ENCODE results near the gene BCOR. TPM values are rescaled to one million over a fixed set of nuclear protein-coding genes. Genes with fewer than 3 reads are reported as not detected.
A peak's percentile ranks its signal among the peaks of the same experiment; 100 is the strongest.

Gene BCOR
- total and polyA plus RNA-seq, 9 donors: 21.0 to 27.8 (median 25.3) TPM

DNA sequence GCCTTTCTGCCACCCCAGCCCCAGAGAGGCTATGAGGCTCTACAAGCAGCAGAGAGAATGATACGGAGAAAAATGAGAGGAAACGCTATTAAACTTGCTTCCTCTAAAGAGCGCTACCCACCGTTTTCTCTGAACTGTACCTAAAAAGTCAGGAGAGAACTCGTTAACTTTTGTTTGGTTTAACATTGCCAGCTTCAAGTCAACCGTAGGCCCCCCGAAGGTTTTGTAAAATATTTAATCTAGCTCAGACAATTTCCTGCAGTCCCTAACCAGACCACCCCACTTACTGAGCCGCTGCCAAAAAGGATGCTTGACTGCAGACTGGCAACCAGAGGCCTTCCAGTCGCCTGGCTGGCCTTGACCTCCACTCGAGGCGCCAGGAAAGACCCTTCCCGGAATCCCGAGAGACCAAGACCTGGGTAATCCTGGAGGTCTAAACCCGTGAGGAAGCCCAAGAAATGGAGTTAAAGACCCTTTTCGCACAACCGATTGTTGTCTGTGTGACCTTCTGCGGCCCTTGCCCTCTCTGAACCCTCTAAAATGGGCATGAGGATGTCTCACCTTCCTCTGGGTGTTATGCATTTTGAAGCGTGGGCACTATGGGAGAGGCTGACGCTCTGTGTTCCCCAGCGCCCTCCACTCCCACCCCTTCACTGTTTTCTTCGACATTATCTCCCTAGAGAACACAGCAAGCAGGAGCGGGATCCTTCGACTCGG, 86.3 kb downstream of the BCOR start:
- peaks cover 93% of the 10 kb centered on the region for H3K27me3 ChIP-seq (ENCODE audit: control insufficient read depth, insufficient read depth, low read length)
- H3K4me1 ChIP-seq (ENCODE audit: control insufficient read depth, insufficient read depth, low read length): peaks cover 63% of the 10 kb centered on the region
- H3K36me3 ChIP-seq (ENCODE audit: control insufficient read depth, insufficient read depth, low read length): no peaks in the 10 kb centered on the region
- 55% methylated on average over 15 of the region's 24 CpGs for WGBS (ENCODE audit: insufficient coverage)
- H3K9me3 ChIP-seq (replicated peaks; ENCODE audit: control insufficient read depth, low read depth, low read length): peaks cover 1% of the 10 kb centered on the region
- no peak for DNase-seq
- H3K27ac ChIP-seq (ENCODE audit: low read length): peak overlapping the region; percentile 20
- H3K4me3 ChIP-seq (ENCODE audit: low read length): no peak overlapping the region

DNA sequence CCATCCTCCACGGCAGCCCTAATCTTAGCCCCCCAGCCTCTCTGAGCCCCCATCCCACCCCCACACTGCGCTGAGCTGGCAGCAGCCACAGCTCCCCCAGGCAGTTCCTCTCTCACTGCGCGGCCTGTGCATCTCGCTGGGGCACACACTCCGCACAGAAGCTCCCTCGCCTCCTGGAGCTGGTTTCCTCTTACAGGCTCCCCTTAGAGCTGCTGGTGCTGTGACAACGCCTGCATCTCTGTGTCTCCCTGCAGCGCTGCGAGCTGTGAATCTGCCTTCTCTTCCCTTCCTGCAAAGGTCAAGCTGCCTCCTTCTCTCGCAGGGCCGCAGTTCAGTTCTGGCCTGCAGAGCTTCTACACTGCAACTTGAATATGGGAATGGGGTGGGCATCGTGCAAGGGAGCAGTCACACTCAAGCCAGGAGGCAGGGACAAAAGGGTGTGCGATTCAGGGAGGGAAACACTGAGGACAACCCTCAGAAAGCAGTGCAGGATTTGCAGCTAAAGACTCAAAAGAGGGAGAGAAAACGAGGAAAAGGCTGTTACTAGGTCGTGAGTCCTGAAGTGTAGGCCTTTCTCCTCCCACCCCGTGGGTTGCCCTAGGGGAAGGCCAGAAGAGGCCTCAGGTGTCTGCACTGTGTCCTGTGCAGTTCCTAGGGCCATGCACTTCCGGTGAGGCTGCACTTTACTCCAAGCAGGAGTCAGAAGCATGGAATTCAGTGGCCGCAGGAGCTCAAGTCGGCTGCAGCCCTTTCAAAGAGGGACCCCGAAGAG, 87.0 kb downstream of the BCOR start:
- Histone ChIP-seq H3K4me3 (ENCODE audit: low read length) (no peak overlapping the region), H3K27me3 (ENCODE audit: control insufficient read depth, insufficient read depth, low read length) (peaks cover 95% of the 10 kb centered on the region), H3K27ac (ENCODE audit: low read length) (no peak overlapping the region), H3K4me1 (ENCODE audit: control insufficient read depth, insufficient read depth, low read length) (peaks cover 70% of the 10 kb centered on the region), H3K36me3 (ENCODE audit: control insufficient read depth, insufficient read depth, low read length) (no peaks in the 10 kb centered on the region), H3K9me3 (replicated peaks; ENCODE audit: control insufficient read depth, low read depth, low read length) (no peaks in the 10 kb centered on the region)
- 33% methylated on average over 19 of the region's 21 CpGs for WGBS (ENCODE audit: insufficient coverage)
- DNase-seq: no peak

GRCh38 chrX:40009890-40010289, 87.9 kb downstream of the BCOR start:
- DNase-seq: no peak
- WGBS (ENCODE audit: insufficient coverage): 27% methylated on average over 8 of the region's 12 CpGs
- no peak overlapping the region for H3K4me3 ChIP-seq (ENCODE audit: low read length)
- peaks cover 77% of the 10 kb centered on the region for H3K4me1 ChIP-seq (ENCODE audit: control insufficient read depth, insufficient read depth, low read length)
- peaks cover 98% of the 10 kb centered on the region for H3K27me3 ChIP-seq (ENCODE audit: control insufficient read depth, insufficient read depth, low read length)
- H3K9me3 ChIP-seq (replicated peaks; ENCODE audit: control insufficient read depth, low read depth, low read length): no peaks in the 10 kb centered on the region
- no peak overlapping the region for H3K27ac ChIP-seq (ENCODE audit: low read length)
- no peaks in the 10 kb centered on the region for H3K36me3 ChIP-seq (ENCODE audit: control insufficient read depth, insufficient read depth, low read length)

DNA sequence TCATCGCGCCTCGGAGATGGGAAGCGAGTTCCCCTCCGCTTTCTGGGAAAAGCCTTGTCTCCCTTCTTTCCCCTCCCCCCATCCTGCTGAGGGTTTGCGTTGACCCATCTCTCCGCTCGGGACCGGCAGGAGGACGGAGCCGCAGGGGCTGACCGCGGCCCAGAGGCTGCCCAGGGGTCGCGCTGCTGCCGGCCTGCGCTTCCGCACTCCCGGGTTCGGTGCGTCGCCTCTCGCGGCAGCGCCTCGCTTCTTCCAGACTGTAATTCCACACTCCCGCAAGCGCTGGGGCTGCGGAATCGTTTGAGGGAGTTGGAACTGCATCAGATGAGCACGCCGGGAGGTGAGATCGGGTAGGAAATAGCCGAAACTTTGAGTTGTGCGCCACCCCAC, 88.3 kb downstream of the BCOR start:
- 0% methylated on average over 2 of the region's 35 CpGs for WGBS (ENCODE audit: insufficient coverage)
- DNase-seq: peak; percentile 55
- Histone ChIP-seq H3K36me3 (ENCODE audit: control insufficient read depth, insufficient read depth, low read length) (no peaks in the 10 kb centered on the region), H3K27me3 (ENCODE audit: control insufficient read depth, insufficient read depth, low read length) (peaks cover 99% of the 10 kb centered on the region), H3K4me3 (ENCODE audit: low read length) (peak overlapping the region; percentile 22), H3K4me1 (ENCODE audit: control insufficient read depth, insufficient read depth, low read length) (peaks cover 82% of the 10 kb centered on the region), H3K9me3 (replicated peaks; ENCODE audit: control insufficient read depth, low read depth, low read length) (no peaks in the 10 kb centered on the region), H3K27ac (ENCODE audit: low read length) (no peak overlapping the region)

DNA sequence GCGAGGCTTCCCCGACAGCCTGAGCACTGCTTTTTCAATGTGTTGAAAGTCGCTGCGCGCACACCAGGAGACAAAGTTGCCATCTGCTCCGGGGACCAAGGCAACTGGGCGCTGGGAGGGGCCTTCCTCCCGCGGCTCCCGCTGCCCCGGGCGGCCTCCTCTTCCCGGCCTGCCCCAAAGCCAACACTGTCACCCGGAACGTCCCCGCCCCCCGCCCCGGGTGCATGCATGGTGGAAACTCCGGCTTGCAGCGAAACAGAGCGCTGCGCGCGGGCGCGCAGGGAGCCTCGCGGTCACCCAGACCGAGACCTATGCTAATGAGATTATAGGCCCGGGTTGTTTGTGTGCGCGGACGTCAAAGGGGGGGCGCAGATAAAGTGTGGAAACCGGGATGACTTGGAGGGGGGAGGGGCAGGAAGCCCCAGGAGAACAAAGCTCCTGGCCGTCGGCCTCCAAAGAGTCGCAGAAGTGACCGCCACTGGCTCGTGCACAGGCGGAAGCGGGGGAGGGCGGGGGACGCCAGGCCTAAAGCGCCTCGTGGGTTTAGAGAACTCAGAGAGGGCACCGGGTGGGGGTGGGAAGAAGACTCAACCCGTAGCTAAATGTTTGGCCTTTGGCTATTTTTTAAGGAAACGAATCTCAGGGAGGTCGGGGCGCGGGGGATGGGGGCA, 88.8 kb downstream of the BCOR start:
- Histone ChIP-seq H3K9me3 (replicated peaks; ENCODE audit: control insufficient read depth, low read depth, low read length) (no peaks in the 10 kb centered on the region), H3K27ac (ENCODE audit: low read length) (peak overlapping the region; percentile 67), H3K4me1 (ENCODE audit: control insufficient read depth, insufficient read depth, low read length) (peaks cover 87% of the 10 kb centered on the region), H3K36me3 (ENCODE audit: control insufficient read depth, insufficient read depth, low read length) (no peaks in the 10 kb centered on the region), H3K27me3 (ENCODE audit: control insufficient read depth, insufficient read depth, low read length) (peaks cover 99% of the 10 kb centered on the region), H3K4me3 (ENCODE audit: low read length) (peak overlapping the region; percentile 22)
- 9% methylated on average over 41 of the region's 52 CpGs for WGBS (ENCODE audit: insufficient coverage)
- peak; percentile 55 for DNase-seq

DNA sequence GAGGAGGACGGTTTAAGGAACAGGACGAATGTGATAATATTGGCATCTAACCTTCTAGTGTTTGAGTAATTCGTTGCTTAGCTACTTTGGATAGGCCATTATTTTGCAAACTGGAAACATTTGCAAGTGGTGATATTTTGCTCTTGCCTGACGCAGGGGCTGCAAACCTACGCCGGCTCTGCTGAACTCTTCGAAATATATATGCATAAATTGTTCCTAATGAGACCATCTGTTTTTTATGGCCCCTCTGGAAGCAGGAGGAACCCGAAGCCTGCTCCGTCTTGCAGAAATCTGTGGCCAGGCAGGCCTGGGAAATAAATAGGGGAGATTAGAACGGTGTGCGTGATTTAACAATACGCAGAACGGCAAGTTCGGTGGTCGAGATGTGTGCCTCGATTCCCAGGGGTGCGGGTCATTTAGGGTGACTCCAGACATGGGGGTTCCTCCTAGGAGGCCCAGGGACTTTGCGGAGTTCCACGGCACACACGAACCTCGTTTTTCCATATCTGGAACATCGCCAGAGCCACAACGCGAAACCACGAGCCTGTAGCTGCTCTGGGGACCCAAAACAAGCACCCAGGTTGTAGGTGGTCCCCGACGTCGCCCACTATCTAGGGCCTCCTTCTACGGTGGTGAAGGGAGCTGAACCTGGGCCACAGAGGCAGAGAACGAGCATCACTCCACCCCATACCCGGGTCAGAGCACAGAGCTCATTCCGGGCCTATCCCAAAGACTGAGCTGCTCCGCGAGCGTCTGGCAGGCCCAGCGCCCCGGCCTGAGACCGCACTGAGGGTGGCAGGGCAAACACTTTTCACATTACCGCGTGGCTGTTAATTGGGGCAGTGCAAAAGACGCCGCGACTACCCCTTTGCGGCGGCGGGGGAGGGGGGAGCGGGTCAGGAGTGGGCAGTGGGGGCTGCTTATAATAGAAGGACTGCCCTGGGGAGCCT, 89.7 kb downstream of the BCOR start:
- Histone ChIP-seq H3K36me3 (ENCODE audit: control insufficient read depth, insufficient read depth, low read length) (no peaks in the 10 kb centered on the region), H3K4me1 (ENCODE audit: control insufficient read depth, insufficient read depth, low read length) (peaks cover 85% of the 10 kb centered on the region), H3K27ac (ENCODE audit: low read length) (peak overlapping the region; percentile 82), H3K27me3 (ENCODE audit: control insufficient read depth, insufficient read depth, low read length) (peaks cover 95% of the 10 kb centered on the region), H3K9me3 (replicated peaks; ENCODE audit: control insufficient read depth, low read depth, low read length) (no peaks in the 10 kb centered on the region), H3K4me3 (ENCODE audit: low read length) (peak overlapping the region; percentile 22)
- peak; percentile 91 for DNase-seq
- 21% methylated on average over 31 of the region's 47 CpGs for WGBS (ENCODE audit: insufficient coverage)

DNA sequence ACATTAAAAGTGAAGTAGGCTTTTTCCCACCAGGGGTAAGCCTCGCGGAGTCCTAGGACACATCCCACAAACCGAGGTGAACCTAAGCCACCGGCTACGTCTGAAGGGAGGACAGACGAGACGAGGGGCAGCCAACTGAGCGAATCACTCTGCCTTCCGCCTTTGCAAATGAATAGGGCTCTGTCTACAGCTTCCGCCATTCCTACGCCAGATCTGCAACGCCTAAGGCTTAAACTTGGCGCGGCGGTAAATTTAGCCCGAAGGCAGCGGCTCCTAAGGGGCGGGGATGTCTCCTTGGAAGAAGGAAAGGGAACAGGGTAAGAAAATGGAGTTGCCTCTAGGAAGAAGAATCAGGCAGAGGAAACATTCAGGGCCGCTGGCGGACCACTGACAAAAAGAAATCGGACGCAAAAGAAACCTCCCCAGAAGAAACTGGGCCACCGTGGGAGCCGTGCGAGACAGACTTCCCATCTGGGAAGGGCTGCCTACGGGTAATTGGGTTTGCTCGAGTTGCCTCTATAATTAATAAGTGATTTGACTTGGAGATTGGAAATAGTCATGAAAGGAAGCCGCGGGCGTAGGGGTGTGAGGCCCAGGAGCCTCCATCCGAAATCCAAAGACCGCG, 90.5 kb downstream of the BCOR start:
- DNase-seq: peak; percentile 65
- peaks cover 95% of the 10 kb centered on the region for H3K27me3 ChIP-seq (ENCODE audit: control insufficient read depth, insufficient read depth, low read length)

DNA sequence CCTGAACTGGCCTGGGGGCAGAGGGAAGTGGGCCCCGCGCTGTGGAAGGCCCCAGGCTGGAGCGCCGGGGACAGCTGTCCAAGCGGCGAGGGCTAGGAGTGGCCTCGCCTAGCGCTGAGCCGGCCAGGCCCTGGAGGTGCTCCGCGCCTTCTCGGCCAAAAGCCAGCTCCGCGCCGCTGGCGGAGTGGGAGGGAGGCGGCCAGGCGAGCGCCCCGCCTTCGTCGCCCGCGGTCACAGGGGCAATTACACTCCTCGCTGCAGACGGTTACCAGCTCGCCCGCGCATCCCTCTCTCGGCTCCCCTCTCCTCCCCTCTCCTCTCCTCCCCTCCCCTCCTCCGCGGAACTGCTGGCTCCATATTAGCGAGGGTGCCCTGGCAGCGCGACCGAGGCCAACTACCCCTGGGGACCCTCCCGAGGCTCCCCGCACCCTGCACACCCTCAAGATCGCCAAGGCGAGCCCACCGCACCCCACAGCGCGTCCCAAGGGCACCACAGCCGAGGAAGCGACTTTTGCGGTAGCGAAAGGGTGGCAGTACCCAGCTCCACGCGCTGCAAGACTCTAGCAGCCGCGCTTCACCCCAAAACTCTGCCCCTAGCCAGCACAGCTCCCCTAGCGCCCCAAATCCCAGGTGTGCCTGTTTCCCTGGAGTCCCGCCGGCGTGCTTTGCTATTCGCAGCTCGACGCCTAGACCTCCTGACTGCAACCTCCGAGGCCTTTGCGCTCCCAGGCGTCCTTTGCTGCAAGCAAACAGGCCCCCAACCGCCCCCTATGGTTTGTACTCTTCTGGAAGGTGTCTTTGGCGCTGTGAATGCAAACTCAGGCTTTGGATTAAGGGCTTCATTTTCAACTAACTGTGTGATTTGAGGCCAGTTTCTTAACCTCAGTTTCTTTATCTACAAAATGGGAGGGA, 91.4 kb downstream of the BCOR start:
- Histone ChIP-seq H3K9me3 (replicated peaks; ENCODE audit: control insufficient read depth, low read depth, low read length) (no peaks in the 10 kb centered on the region), H3K36me3 (ENCODE audit: control insufficient read depth, insufficient read depth, low read length) (no peaks in the 10 kb centered on the region), H3K27me3 (ENCODE audit: control insufficient read depth, insufficient read depth, low read length) (peaks cover 86% of the 10 kb centered on the region), H3K27ac (ENCODE audit: low read length) (peak overlapping the region; percentile 82), H3K4me3 (ENCODE audit: low read length) (no peak overlapping the region), H3K4me1 (ENCODE audit: control insufficient read depth, insufficient read depth, low read length) (peaks cover 73% of the 10 kb centered on the region)
- 17% methylated on average over 52 of the region's 63 CpGs for WGBS (ENCODE audit: insufficient coverage)
- peak; percentile 63 for DNase-seq

More for the DNA sequence above, 90.5 kb downstream of the BCOR start:
- no peaks in the 10 kb centered on the region for H3K36me3 ChIP-seq (ENCODE audit: control insufficient read depth, insufficient read depth, low read length)
- 21% methylated on average over 22 of the region's 33 CpGs for WGBS (ENCODE audit: insufficient coverage)
- H3K4me1 ChIP-seq (ENCODE audit: control insufficient read depth, insufficient read depth, low read length): peaks cover 82% of the 10 kb centered on the region
- H3K4me3 ChIP-seq (ENCODE audit: low read length): no peak overlapping the region
- no peaks in the 10 kb centered on the region for H3K9me3 ChIP-seq (replicated peaks; ENCODE audit: control insufficient read depth, low read depth, low read length)
- H3K27ac ChIP-seq (ENCODE audit: low read length): peak overlapping the region; percentile 82
